WTC11 (cell line): Measurements from ENCODE around the gene SNX13.

Source experiments
- FOXK1 ChIP-seq: sonication (generic); formaldehyde crosslinking; IDR thresholded peaks from 2 replicates; pipeline ENCODE4 v1.8.0; 2022; ENCODE audit warnings: mild to moderate bottlenecking, moderate library complexity, missing genetic modification reagents
- FOXP1 ChIP-seq: sonication (generic); formaldehyde crosslinking; IDR thresholded peaks from 2 replicates; pipeline ENCODE4 v1.8.0; 2022; ENCODE audit warnings: missing genetic modification reagents, mild to moderate bottlenecking, moderate library complexity, borderline replicate concordance
- NR3C1 ChIP-seq: sonication (generic); formaldehyde crosslinking; conservative IDR thresholded peaks from 2 replicates; pipeline ENCODE4 v1.8.1; 2023; ENCODE audit warnings: low read depth, mild to moderate bottlenecking, missing genetic modification reagents
- RORB ChIP-seq: fragments of 250-450 bp; sonication (Bioruptor Pico); IDR thresholded peaks from 2 replicates; pipeline ENCODE4 v1.9.0; 2021; ENCODE audit warnings: mild to moderate bottlenecking
- SMAD3 ChIP-seq: sonication (generic); formaldehyde crosslinking; IDR thresholded peaks from 2 replicates; pipeline ENCODE4 v1.8.0; 2022; ENCODE audit warnings: missing genetic modification reagents, mild to moderate bottlenecking, borderline replicate concordance
- ZNF232 ChIP-seq: sonication (generic); formaldehyde crosslinking; IDR thresholded peaks from 2 replicates; pipeline ENCODE4 v1.8.0; 2022; ENCODE audit warnings: mild to moderate bottlenecking, missing genetic modification reagents
- TF ChIP-seq, protein P1 (sequence below): fragments of 200-600 bp; IDR thresholded peaks from 2 replicates; pipeline ENCODE4 v1.8.0; 2022; ENCODE audit warnings: antibody characterized with exemption
- TF ChIP-seq, protein P2 (sequence below): sonication (generic); formaldehyde crosslinking; conservative IDR thresholded peaks from 2 replicates; pipeline ENCODE4 v1.8.1; 2023; ENCODE audit warnings: mild to moderate bottlenecking, low read depth, missing genetic modification reagents, moderate library complexity
- TF ChIP-seq, protein P3 (sequence below): sonication (generic); formaldehyde crosslinking; IDR thresholded peaks from 2 replicates; pipeline ENCODE4 v1.8.1; 2022; ENCODE audit warnings: low read depth, missing genetic modification reagents, borderline replicate concordance
- TF ChIP-seq, protein P4 (sequence below): sonication (generic); formaldehyde crosslinking; IDR thresholded peaks from 2 replicates; pipeline ENCODE4 v1.8.1; 2023; ENCODE audit warnings: mild to moderate bottlenecking, missing genetic modification reagents, borderline replicate concordance
- TF ChIP-seq, protein P5 (sequence below): fragments of 250-450 bp; sonication (Bioruptor Pico); IDR thresholded peaks from 2 replicates; pipeline ENCODE4 v2.1.2; 2022; ENCODE audit warnings: mild to moderate bottlenecking, moderate library complexity
- TF ChIP-seq, protein P6 (sequence below): sonication (generic); formaldehyde crosslinking; IDR thresholded peaks from 2 replicates; pipeline ENCODE4 v1.8.1; 2022; ENCODE audit warnings: mild to moderate bottlenecking, moderate library complexity, missing genetic modification reagents

DNA sequence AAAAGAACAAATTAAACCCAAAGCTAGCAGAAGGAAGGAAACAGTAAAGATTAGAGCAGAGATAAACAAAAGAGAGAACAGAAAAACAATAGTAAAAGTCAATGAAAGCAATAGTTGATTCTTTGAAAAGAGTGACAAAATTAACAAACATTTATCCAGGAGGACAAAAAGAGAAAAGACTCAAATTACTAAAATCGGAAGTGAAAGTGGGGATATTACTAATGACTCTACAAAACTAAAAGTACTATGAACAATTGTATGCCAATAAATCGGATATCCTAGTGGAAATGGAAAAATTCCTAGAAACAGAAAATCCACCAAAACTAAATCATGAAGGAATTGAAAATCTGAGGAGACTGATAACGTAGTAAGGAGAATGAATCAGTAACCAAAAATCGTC lies 96.3 kb downstream of the SNX13 start:
- TF ChIP-seq, protein P1, sequence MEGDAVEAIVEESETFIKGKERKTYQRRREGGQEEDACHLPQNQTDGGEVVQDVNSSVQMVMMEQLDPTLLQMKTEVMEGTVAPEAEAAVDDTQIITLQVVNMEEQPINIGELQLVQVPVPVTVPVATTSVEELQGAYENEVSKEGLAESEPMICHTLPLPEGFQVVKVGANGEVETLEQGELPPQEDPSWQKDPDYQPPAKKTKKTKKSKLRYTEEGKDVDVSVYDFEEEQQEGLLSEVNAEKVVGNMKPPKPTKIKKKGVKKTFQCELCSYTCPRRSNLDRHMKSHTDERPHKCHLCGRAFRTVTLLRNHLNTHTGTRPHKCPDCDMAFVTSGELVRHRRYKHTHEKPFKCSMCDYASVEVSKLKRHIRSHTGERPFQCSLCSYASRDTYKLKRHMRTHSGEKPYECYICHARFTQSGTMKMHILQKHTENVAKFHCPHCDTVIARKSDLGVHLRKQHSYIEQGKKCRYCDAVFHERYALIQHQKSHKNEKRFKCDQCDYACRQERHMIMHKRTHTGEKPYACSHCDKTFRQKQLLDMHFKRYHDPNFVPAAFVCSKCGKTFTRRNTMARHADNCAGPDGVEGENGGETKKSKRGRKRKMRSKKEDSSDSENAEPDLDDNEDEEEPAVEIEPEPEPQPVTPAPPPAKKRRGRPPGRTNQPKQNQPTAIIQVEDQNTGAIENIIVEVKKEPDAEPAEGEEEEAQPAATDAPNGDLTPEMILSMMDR: no peak
- TF ChIP-seq, protein P2, sequence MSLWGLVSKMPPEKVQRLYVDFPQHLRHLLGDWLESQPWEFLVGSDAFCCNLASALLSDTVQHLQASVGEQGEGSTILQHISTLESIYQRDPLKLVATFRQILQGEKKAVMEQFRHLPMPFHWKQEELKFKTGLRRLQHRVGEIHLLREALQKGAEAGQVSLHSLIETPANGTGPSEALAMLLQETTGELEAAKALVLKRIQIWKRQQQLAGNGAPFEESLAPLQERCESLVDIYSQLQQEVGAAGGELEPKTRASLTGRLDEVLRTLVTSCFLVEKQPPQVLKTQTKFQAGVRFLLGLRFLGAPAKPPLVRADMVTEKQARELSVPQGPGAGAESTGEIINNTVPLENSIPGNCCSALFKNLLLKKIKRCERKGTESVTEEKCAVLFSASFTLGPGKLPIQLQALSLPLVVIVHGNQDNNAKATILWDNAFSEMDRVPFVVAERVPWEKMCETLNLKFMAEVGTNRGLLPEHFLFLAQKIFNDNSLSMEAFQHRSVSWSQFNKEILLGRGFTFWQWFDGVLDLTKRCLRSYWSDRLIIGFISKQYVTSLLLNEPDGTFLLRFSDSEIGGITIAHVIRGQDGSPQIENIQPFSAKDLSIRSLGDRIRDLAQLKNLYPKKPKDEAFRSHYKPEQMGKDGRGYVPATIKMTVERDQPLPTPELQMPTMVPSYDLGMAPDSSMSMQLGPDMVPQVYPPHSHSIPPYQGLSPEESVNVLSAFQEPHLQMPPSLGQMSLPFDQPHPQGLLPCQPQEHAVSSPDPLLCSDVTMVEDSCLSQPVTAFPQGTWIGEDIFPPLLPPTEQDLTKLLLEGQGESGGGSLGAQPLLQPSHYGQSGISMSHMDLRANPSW: no peak
- no peak for TF ChIP-seq ZNF232 (CRISPR knock-in tag)
- no peak for TF ChIP-seq RORB (CRISPR knock-in tag)
- TF ChIP-seq, protein P3, sequence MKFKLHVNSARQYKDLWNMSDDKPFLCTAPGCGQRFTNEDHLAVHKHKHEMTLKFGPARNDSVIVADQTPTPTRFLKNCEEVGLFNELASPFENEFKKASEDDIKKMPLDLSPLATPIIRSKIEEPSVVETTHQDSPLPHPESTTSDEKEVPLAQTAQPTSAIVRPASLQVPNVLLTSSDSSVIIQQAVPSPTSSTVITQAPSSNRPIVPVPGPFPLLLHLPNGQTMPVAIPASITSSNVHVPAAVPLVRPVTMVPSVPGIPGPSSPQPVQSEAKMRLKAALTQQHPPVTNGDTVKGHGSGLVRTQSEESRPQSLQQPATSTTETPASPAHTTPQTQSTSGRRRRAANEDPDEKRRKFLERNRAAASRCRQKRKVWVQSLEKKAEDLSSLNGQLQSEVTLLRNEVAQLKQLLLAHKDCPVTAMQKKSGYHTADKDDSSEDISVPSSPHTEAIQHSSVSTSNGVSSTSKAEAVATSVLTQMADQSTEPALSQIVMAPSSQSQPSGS: no peak
- TF ChIP-seq, protein P4, sequence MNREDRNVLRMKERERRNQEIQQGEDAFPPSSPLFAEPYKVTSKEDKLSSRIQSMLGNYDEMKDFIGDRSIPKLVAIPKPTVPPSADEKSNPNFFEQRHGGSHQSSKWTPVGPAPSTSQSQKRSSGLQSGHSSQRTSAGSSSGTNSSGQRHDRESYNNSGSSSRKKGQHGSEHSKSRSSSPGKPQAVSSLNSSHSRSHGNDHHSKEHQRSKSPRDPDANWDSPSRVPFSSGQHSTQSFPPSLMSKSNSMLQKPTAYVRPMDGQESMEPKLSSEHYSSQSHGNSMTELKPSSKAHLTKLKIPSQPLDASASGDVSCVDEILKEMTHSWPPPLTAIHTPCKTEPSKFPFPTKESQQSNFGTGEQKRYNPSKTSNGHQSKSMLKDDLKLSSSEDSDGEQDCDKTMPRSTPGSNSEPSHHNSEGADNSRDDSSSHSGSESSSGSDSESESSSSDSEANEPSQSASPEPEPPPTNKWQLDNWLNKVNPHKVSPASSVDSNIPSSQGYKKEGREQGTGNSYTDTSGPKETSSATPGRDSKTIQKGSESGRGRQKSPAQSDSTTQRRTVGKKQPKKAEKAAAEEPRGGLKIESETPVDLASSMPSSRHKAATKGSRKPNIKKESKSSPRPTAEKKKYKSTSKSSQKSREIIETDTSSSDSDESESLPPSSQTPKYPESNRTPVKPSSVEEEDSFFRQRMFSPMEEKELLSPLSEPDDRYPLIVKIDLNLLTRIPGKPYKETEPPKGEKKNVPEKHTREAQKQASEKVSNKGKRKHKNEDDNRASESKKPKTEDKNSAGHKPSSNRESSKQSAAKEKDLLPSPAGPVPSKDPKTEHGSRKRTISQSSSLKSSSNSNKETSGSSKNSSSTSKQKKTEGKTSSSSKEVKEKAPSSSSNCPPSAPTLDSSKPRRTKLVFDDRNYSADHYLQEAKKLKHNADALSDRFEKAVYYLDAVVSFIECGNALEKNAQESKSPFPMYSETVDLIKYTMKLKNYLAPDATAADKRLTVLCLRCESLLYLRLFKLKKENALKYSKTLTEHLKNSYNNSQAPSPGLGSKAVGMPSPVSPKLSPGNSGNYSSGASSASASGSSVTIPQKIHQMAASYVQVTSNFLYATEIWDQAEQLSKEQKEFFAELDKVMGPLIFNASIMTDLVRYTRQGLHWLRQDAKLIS: no peak
- TF ChIP-seq, protein P5, sequence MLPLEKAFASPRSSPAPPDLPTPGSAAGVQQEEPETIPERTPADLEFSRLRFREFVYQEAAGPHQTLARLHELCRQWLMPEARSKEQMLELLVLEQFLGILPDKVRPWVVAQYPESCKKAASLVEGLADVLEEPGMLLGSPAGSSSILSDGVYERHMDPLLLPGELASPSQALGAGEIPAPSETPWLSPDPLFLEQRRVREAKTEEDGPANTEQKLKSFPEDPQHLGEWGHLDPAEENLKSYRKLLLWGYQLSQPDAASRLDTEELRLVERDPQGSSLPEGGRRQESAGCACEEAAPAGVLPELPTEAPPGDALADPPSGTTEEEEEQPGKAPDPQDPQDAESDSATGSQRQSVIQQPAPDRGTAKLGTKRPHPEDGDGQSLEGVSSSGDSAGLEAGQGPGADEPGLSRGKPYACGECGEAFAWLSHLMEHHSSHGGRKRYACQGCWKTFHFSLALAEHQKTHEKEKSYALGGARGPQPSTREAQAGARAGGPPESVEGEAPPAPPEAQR: no peak
- no peak for TF ChIP-seq FOXP1 (CRISPR knock-in tag)
- TF ChIP-seq NR3C1 (CRISPR knock-in tag): no peak
- no peak for TF ChIP-seq FOXK1 (CRISPR knock-in tag)
- TF ChIP-seq, protein P6, sequence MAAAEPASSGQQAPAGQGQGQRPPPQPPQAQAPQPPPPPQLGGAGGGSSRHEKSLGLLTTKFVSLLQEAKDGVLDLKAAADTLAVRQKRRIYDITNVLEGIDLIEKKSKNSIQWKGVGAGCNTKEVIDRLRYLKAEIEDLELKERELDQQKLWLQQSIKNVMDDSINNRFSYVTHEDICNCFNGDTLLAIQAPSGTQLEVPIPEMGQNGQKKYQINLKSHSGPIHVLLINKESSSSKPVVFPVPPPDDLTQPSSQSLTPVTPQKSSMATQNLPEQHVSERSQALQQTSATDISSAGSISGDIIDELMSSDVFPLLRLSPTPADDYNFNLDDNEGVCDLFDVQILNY: no peak
- no peak for TF ChIP-seq SMAD3 (CRISPR knock-in tag)
